HG02981 (cell line): ENCODE results near the gene IL1RAPL1.

ENCODE experiments used
- ATAC-seq: cut with Tn5 transposase; IDR thresholded peaks from one replicate; pipeline ENCODE4 v1.9.1; 2021; ENCODE audit warnings: mild to moderate bottlenecking, moderate library complexity; ENCODE audit not compliant: unreplicated experiment

Gene IL1RAPL1

GRCh38 chrX:29699239-29699638 lies 1112.0 kb downstream of the IL1RAPL1 start:
- ATAC-seq: no peak

GRCh38 chrX:29707088-29707487 lies 1119.8 kb downstream of the IL1RAPL1 start:
- ATAC-seq: no peak

GRCh38 chrX:29721152-29721551 lies 1133.9 kb downstream of the IL1RAPL1 start:
- ATAC-seq: no peak

- ATAC-seq: peak; percentile 64
Observed at GRCh38 chrX:29724316-29724715, 1137.1 kb downstream of the IL1RAPL1 start.

GRCh38 chrX:29726811-29727210 lies 1139.6 kb downstream of the IL1RAPL1 start:
- ATAC-seq: no peak

GRCh38 chrX:29728639-29729038 lies 1141.4 kb downstream of the IL1RAPL1 start:
- ATAC-seq: no peak

- no peak for ATAC-seq
Observed at GRCh38 chrX:29744966-29745365, 1157.7 kb downstream of the IL1RAPL1 start.

GRCh38 chrX:29746326-29746725 lies 1159.1 kb downstream of the IL1RAPL1 start:
- no peak for ATAC-seq

GRCh38 chrX:29762006-29762405 lies 1174.8 kb downstream of the IL1RAPL1 start:
- no peak for ATAC-seq

- no peak for ATAC-seq
Observed at GRCh38 chrX:29775890-29776289, 1188.6 kb downstream of the IL1RAPL1 start.

- ATAC-seq: no peak
Observed at GRCh38 chrX:29787656-29788055, 1200.4 kb downstream of the IL1RAPL1 start.

- ATAC-seq: no peak
Observed at GRCh38 chrX:29788991-29789699, 1201.9 kb downstream of the IL1RAPL1 start.

- ATAC-seq: no peak
Observed at GRCh38 chrX:29792335-29792734, 1205.1 kb downstream of the IL1RAPL1 start.

- no peak for ATAC-seq
Observed at GRCh38 chrX:29797156-29797555, 1209.9 kb downstream of the IL1RAPL1 start.

- no peak for ATAC-seq
Observed at GRCh38 chrX:29798469-29798868, 1211.2 kb downstream of the IL1RAPL1 start.

- ATAC-seq: no peak
Observed at GRCh38 chrX:29813174-29813573, 1225.9 kb downstream of the IL1RAPL1 start.

- ATAC-seq: no peak
Observed at GRCh38 chrX:29824176-29824906, 1237.1 kb downstream of the IL1RAPL1 start.

- ATAC-seq: no peak
Observed at GRCh38 chrX:29826742-29827141, 1239.5 kb downstream of the IL1RAPL1 start.

GRCh38 chrX:29834311-29834710 lies 1247.1 kb downstream of the IL1RAPL1 start:
- no peak for ATAC-seq

- no peak for ATAC-seq
Observed at GRCh38 chrX:29834764-29835163, 1247.5 kb downstream of the IL1RAPL1 start.

- no peak for ATAC-seq
Observed at GRCh38 chrX:29841750-29842149, 1254.5 kb downstream of the IL1RAPL1 start.

- ATAC-seq: no peak
Observed at GRCh38 chrX:29842552-29842951, 1255.3 kb downstream of the IL1RAPL1 start.
